Measurements from ENCODE around the gene COBL. TPM values are rescaled to one million over a fixed set of nuclear protein-coding genes. Genes with fewer than 3 reads are reported as not detected.

Gene COBL
- total RNA-seq, 2 donors from 2014 or later = not detected

DNA sequence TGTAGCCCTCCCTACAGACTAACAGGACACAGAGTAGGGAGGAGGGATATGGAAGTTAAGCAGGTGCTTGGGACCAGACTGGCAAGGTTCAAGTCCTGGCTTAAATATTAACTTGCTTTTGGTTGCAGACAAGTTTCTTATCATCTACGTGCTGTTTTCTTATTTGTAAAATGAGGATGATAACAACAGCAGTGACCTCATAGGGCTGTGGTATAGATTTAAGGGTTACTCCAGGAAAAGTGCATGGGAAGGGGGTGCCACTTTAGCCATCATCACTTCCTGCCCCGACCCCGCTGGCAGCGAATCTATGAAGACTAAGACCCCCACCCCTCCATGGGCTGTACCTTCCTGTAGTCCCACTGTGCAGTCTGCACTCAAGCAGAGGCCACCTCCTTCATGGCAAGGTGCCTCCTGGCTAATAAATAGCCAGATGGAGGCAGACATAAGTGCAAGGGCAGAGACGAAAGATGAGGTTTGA, 250.2 kb downstream of the COBL start:
- no peak for ATAC-seq
- H3K27ac Mint-ChIP-seq = no peak overlapping the region

DNA sequence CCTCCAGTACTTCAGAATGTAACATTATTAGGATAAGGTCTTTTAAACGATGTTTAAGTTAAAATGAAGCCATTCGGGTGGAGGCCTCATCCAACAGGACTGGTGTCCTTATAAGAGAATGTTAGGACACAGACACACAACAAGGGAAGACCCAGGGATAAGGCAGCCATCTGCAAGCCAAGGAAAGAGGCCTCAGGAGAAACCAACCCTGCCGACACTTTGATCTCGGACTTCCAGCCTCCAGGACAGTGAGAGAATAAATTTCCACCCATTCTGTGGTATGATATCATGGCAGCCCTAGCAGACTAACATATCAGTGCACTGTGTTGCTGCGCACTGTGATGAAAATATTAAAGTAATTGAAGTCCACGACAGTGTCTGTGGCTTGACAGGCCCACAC, 250.8 kb downstream of the COBL start:
- DNase-seq (ENCODE audit: low spot score in 2 of 2) (no peak), ATAC-seq (no peak)
- Mint-ChIP-seq H3K9me3 (no peaks in the 10 kb centered on the region), H3K36me3 (no peaks in the 10 kb centered on the region), H3K27ac (no peak overlapping the region)

More for the DNA sequence above, 250.2 kb downstream of the COBL start:
- no peaks in the 10 kb centered on the region for H3K9me3 Mint-ChIP-seq
- no peaks in the 10 kb centered on the region for H3K36me3 Mint-ChIP-seq
- no peak for DNase-seq (ENCODE audit: low spot score in 2 of 2)

GRCh38 chr7:51064688-51065087, 251.9 kb downstream of the COBL start:
- H3K9me3 Mint-ChIP-seq = no peaks in the 10 kb centered on the region
- H3K36me3 Mint-ChIP-seq = no peaks in the 10 kb centered on the region
- no peak overlapping the region for H3K27ac Mint-ChIP-seq
- ATAC-seq (no peak), DNase-seq (ENCODE audit: low spot score in 2 of 2) (no peak)

GRCh38 chr7:51062222-51062987, 254.2 kb downstream of the COBL start:
- ATAC-seq (no peak), DNase-seq (ENCODE audit: low spot score in 2 of 2) (no peak)
- Mint-ChIP-seq H3K9me3 (no peaks in the 10 kb centered on the region), H3K36me3 (no peaks in the 10 kb centered on the region), H3K27ac (no peak overlapping the region)

DNA sequence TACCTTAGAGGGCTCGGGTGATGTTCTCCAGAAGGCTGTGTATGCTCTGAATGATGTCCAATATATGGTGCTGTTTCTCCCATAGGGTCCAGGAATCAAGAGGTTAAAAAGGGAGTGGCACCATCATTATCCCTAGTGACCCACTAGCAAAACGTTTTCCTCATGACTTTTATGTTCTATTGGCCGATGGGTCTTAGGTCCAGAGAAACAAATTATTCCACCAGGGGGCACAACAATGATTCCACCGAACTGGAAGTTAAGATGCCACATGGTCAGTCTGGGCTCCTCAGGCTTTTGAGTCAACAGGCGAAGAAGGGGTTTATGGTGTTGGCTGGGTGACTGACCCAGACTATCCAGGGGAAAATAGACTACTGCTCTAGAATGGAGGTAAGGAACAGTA, 256.1 kb downstream of the COBL start:
- H3K9me3 Mint-ChIP-seq = no peaks in the 10 kb centered on the region
- no peak for DNase-seq (ENCODE audit: low spot score in 2 of 2)
- H3K36me3 Mint-ChIP-seq = no peaks in the 10 kb centered on the region
- no peak for ATAC-seq
- H3K27ac Mint-ChIP-seq = no peak overlapping the region

GRCh38 chr7:51059504-51060142, 257.0 kb downstream of the COBL start:
- Mint-ChIP-seq H3K36me3 (no peaks in the 10 kb centered on the region), H3K9me3 (no peaks in the 10 kb centered on the region), H3K27ac (no peak overlapping the region)
- ATAC-seq = no peak
- no peak for DNase-seq (ENCODE audit: low spot score in 2 of 2)

GRCh38 chr7:51058764-51059163, 257.8 kb downstream of the COBL start:
- H3K9me3 Mint-ChIP-seq = no peaks in the 10 kb centered on the region
- no peaks in the 10 kb centered on the region for H3K36me3 Mint-ChIP-seq
- H3K27ac Mint-ChIP-seq = no peak overlapping the region
- ATAC-seq (no peak), DNase-seq (ENCODE audit: low spot score in 2 of 2) (no peak)

- ATAC-seq (no peak), DNase-seq (ENCODE audit: low spot score in 2 of 2) (no peak)
- peak overlapping the region in 1 of 2 donors; percentile 31 for H3K27ac Mint-ChIP-seq
Observed at GRCh38 chr7:51055039-51055840, 261.4 kb downstream of the COBL start.

GRCh38 chr7:51054231-51054630, 262.4 kb downstream of the COBL start:
- peak overlapping the region in 1 of 2 donors; percentile 31 for H3K27ac Mint-ChIP-seq
- no peak for ATAC-seq
- H3K36me3 Mint-ChIP-seq = no peaks in the 10 kb centered on the region

More at GRCh38 chr7:51055039-51055840, 261.4 kb downstream of the COBL start:
- Mint-ChIP-seq H3K9me3 (no peaks in the 10 kb centered on the region), H3K36me3 (no peaks in the 10 kb centered on the region)

GRCh38 chr7:51053160-51053925, 263.3 kb downstream of the COBL start:
- no peak overlapping the region for H3K27ac Mint-ChIP-seq
- no peak for DNase-seq (ENCODE audit: low spot score in 2 of 2)
- ATAC-seq = no peak

More at GRCh38 chr7:51054231-51054630, 262.4 kb downstream of the COBL start:
- no peak for DNase-seq (ENCODE audit: low spot score in 2 of 2)
- no peaks in the 10 kb centered on the region for H3K9me3 Mint-ChIP-seq

GRCh38 chr7:51046482-51046881, 270.1 kb downstream of the COBL start:
- Mint-ChIP-seq H3K9me3 (no peaks in the 10 kb centered on the region), H3K27ac (no peak overlapping the region), H3K36me3 (no peaks in the 10 kb centered on the region)
- ATAC-seq (no peak), DNase-seq (ENCODE audit: low spot score in 2 of 2) (no peak)

More at GRCh38 chr7:51053160-51053925, 263.3 kb downstream of the COBL start:
- Mint-ChIP-seq H3K9me3 (no peaks in the 10 kb centered on the region), H3K36me3 (no peaks in the 10 kb centered on the region)

DNA sequence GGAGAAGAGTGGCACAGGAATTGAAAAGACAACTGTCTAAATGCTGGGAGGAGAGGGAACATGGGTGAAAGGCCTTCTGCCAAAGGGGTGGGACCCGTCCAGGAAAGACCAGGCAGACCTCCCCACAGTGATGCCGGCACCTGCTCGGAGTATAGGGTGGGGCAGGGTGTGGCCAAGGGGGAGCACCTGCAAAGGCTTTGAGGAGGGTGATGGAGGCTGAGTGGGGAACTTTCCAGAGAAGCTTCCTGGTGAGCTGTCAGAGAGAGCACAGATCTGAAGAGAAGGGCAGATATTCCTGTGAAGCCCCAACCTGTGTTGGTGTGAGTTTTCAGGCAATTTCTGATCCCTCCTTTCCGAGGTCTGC, 270.5 kb downstream of the COBL start:
- H3K9me3 Mint-ChIP-seq = no peaks in the 10 kb centered on the region
- H3K27ac Mint-ChIP-seq = no peak overlapping the region
- ATAC-seq (no peak), DNase-seq (ENCODE audit: low spot score in 2 of 2) (no peak)
- no peaks in the 10 kb centered on the region for H3K36me3 Mint-ChIP-seq

DNA sequence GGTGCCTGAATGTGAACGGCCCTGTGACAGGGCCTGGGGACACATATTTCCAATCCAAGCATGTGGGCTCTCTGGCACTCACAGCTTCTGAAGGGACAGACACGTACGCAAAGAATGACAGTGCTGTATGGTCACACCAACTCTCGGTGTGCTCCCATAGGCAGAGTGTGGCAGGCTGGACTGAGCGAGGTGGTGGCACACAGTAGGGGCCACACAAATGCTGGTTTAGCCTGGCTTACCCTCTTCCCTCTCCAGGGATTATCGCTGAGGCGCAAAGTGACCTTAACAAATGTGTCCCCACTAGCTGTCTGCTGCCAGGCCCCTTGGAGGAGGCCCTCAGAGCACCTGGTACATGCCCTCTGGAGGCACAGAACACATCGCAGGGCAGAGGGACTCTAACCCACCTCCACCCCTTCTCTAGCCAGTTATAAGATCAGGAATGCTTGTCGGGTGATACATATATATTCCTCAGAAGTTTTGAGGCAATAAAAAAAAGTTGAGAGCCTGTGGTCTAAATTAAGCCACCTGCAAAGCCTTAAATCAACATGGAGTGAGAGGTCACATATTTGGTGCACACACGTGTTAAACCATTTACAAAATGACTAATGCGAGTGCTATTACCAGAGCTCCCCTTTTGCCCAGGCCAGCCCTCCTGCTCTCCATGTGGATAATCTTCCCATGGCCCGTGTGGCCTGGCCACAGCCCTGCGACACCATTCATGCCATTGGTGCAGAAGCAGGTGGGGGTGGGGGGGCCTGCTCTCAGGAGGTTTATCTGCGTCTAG, 271.1 kb downstream of the COBL start:
- no peaks in the 10 kb centered on the region for H3K9me3 Mint-ChIP-seq
- ATAC-seq = no peak
- no peak overlapping the region for H3K27ac Mint-ChIP-seq

DNA sequence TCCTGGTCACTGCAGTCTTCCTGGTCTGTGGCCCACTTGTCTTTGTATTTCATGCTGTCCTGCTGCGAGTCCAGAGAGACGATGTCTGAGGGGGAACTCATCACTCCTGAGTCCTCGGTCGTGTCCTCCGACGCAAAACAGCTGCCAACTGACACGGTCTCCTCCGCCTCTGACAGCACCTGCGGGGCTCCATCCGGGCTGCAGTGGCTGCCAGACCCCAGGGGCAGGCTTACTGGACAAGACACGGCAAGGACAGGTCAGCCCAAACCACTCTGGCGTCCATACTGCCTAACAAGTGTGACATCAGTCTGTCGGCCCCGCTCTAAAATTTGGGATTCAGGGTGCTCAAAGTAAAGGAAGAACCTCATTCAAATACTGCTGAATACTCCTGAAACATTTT, 273.1 kb downstream of the COBL start:
- no peak for ATAC-seq

More for the DNA sequence above, 271.1 kb downstream of the COBL start:
- no peak for DNase-seq (ENCODE audit: low spot score in 2 of 2)
- H3K36me3 Mint-ChIP-seq = no peaks in the 10 kb centered on the region

GRCh38 chr7:51040787-51041186, 275.8 kb downstream of the COBL start:
- no peaks in the 10 kb centered on the region for H3K9me3 Mint-ChIP-seq
- ATAC-seq = no peak
- DNase-seq (ENCODE audit: low spot score in 2 of 2) = no peak
- no peak overlapping the region for H3K27ac Mint-ChIP-seq
- H3K36me3 Mint-ChIP-seq = no peaks in the 10 kb centered on the region

More for the DNA sequence above, 273.1 kb downstream of the COBL start:
- Mint-ChIP-seq H3K27ac (no peak overlapping the region), H3K36me3 (no peaks in the 10 kb centered on the region), H3K9me3 (no peaks in the 10 kb centered on the region)
- DNase-seq (ENCODE audit: low spot score in 2 of 2) = no peak

GRCh38 chr7:51038573-51038972, 278.0 kb downstream of the COBL start:
- H3K27ac Mint-ChIP-seq = no peak overlapping the region
- DNase-seq (ENCODE audit: low spot score in 2 of 2) = no peak
- H3K36me3 Mint-ChIP-seq = no peaks in the 10 kb centered on the region
- ATAC-seq = no peak
- no peaks in the 10 kb centered on the region for H3K9me3 Mint-ChIP-seq
